Astrocyte of the cerebellum (primary cell): ENCODE results near the gene SEPTIN10.

ENCODE experiments used
- DNase-seq: peaks from one replicate; pipeline ENCODE4 v3.0.0-alpha.2; 2011; ENCODE audit warnings: low read depth
- H3K4me3 ChIP-seq: 2 replicates; pipeline ENCODE4 v1.5.1; 2011; ENCODE audit warnings: mild to moderate bottlenecking, low read depth, low read length, moderate library complexity
- in situ Hi-C: cut with HindIII; loops from 2 replicates; pipeline ENCODE4 v1.10.0; 2017; ENCODE audit warnings: low sequenced_read_pairs
- TF ChIP-seq, protein P1 (sequence below): IDR thresholded peaks from 2 replicates; pipeline ENCODE4 v1.5.1; 2012; ENCODE audit warnings: low read length, low read depth, moderate library complexity, mild to moderate bottlenecking; ENCODE audit errors: missing control alignments

Gene SEPTIN10

DNA sequence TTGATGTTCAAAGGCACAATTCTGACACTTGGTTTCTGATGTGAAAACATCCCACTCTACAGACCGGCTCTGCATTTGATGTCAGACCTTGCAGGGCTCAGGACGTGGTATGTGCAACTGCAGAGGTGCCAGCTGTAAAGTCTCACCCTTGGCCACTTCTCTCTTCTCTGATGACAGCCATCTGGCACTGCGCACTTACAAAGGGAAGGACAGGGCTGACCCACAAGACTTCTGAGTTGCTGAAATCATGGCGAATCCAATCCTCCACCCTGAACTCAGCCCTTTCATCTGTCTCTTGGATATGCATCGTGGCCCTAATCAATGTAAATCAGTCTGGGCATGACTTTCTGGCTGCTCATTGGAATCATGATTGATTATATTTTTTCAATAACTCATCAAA lies 82.5 kb downstream of the SEPTIN10 start:
- no peak for DNase-seq
- in situ Hi-C loops, result no loop called here
- TF ChIP-seq, protein P1, sequence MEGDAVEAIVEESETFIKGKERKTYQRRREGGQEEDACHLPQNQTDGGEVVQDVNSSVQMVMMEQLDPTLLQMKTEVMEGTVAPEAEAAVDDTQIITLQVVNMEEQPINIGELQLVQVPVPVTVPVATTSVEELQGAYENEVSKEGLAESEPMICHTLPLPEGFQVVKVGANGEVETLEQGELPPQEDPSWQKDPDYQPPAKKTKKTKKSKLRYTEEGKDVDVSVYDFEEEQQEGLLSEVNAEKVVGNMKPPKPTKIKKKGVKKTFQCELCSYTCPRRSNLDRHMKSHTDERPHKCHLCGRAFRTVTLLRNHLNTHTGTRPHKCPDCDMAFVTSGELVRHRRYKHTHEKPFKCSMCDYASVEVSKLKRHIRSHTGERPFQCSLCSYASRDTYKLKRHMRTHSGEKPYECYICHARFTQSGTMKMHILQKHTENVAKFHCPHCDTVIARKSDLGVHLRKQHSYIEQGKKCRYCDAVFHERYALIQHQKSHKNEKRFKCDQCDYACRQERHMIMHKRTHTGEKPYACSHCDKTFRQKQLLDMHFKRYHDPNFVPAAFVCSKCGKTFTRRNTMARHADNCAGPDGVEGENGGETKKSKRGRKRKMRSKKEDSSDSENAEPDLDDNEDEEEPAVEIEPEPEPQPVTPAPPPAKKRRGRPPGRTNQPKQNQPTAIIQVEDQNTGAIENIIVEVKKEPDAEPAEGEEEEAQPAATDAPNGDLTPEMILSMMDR, result no peak
- H3K4me3 ChIP-seq, result no peak overlapping the region

DNA sequence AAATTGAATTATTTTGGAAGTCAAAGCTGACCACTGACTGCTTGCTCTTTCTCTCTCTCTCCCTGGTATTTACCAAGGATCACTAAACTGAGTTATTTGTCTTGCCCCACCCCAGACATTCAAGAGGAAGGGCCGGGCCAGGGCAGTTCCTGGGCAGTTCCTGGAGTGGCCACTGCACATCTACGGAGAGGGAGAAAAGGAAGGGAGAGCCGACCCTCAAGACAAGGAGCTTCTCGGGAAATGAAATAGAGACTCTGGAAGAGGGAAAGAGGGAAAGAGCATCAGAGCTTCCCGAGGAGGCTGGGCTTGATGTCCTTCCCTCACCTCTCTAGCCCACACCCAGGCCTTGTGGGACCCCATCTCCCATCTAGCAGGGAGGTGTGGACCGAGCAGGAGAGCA lies 83.1 kb downstream of the SEPTIN10 start:
- in situ Hi-C loops, result no loop called here
- DNase-seq, result no peak
- H3K4me3 ChIP-seq, result no peak overlapping the region
- TF ChIP-seq, protein P1, result no peak

DNA sequence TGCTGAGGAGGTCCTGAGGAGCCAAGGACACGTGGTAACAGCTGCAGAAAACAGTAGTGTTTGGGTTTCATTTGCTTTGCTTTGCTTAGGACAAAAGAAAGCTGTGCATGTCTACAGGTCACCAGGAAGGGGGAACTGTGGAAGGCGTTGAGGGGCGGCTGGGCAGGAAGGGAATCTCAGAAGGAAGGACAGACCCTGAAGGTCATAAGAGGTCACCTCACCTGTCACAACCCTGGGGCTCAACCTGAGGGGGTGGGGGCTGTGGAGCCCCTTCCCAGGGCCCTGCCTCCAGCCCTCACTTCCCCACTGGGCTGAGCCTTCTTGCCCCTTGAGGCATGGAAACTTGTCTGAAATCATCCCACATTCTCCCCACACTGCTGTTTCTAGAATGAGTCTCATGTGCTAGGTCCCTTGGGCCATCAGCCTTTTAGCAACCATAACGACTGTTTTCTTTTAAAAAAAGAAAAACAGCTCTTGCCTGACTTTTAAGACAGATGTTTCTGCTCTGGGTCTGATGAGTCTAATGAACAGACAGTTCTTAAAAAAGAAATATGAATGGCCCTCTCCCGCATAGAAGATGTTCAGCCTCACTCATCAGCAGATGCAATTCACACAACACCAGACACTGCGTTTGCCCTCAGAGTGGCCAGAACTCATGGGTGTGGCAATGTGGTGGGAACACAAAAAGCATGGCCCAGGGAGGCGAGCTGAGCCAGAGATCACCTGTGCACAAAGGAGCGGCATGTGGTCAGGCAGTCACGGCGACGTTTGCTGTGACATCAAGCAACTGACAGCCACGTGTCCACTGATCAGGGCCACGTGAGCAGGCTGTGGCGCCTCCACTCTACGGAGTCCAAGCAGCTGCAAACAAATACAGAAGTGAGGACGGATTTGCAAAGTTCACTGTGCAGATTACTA lies 84.0 kb downstream of the SEPTIN10 start:
- no peak overlapping the region for H3K4me3 ChIP-seq
- in situ Hi-C loops, result no loop called here
- no peak for DNase-seq
- TF ChIP-seq, protein P1, result no peak

DNA sequence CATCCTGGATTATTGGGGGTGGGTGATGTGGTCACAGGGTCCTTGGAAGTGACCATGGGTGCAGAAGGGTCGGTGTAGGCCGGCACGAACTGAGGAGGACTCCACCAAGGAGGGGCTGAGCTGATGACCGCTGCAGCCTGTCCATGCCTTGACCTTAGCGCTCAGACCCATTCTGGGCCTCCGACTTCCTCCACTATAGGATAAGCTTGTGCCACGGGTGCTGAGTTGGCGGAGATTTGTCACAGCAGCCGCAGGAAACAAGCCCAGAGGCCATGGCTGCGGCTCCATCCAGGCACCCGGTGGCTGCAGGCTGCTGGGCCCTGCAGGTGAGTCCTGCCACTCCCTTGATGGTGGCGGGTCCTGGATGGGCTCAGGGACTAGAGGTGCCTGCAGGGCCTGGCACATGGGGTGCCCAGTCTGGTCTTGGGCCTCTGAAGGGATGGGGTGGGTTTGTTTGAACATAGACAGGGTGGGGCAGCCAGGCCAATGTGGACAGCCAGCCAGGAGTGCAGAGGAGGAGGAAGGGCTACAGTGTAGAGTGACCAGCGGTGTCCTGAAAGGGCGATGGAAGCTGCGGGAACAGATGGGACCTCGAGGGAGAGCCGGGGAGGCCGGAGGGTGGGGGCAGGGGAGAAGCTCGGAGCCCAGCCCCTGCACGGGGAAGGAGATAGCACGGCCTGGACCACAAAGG lies 84.8 kb downstream of the SEPTIN10 start:
- TF ChIP-seq, protein P1, result no peak
- in situ Hi-C loops, result no loop called here
- no peak for DNase-seq
- H3K4me3 ChIP-seq, result no peak overlapping the region

DNA sequence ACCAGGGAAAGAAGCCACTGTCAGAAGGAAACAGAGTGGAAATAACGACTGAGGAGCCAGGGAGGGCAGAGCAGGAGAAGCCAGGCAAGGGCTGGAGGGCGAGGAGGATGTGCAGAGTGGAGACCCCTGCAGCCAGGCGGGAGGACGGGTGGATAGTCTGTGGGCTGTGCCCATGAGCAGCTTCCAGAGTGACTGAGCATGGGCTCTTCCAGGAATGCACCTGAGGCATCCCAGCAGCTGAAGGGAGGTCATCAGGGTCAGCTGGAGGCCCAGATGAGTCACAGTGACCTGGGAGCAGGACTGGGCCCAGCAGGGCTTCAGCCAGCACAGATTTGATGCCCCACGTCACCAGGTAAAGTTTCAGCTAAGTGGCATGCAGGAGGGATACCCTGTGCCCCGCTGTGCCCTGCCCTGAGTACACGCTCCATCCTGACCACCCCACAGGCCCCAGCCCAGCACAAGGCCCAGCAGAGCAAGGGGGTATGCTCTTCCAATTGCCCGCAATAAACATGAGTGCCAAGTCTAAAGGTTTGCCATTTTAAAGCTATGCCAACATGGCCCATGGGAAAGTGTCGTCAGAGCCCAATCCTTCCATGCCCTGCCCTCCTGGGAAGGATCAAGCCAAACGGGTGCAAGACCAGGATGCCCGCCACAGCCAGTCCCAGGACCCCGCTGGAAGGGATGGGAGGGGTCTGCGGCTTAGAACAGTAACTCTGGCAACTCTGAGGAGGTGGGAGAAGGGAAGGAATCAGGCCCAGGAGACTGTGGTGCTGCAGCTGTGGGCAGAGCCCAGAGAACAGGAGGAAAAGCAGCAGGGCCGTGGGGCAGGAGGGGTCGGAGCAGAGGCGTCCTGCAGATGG lies 85.7 kb downstream of the SEPTIN10 start:
- H3K4me3 ChIP-seq, result no peak overlapping the region
- TF ChIP-seq, protein P1, result no peak
- DNase-seq, result no peak
- in situ Hi-C loops, result no loop called here

DNA sequence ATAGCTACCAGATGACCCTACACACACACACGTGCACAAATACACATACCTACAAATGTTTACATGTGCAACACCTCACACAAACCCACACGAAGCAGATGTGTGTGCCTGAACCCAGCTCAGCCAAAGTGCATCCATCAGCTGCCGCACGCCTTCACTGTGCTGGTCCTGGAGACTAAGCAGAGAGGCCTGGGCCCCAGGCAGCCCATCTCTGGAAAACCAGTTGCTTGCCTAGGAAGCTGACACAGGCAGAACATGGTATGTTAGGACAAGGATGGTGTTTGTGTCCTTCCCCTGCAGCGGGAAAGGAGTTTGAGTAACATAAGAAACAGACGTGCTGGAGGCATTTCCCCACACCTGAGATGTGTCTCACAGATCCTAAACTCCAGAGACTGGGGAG lies 86.7 kb downstream of the SEPTIN10 start:
- TF ChIP-seq, protein P1, result no peak
- H3K4me3 ChIP-seq, result no peak overlapping the region
- no peak for DNase-seq
- in situ Hi-C loops, result no loop called here
